ENCODE data around the gene MYO10. TPM values are rescaled to one million over a fixed set of nuclear protein-coding genes. Genes with fewer than 3 reads are reported as not detected.
"Not testable (repeated sequence)": the region's sequence is repeated elsewhere in the genome, so short reads cannot be mapped to it uniquely, and the experiment has no call there.

MYO10 gene
- total RNA-seq, 2 experiments from 2014 or later, result 0.23 TPM; not detected in 1

GRCh38 chr5:16776611-16777251, 159.4 kb downstream of the MYO10 start:
- Mint-ChIP-seq H3K4me3 (no peak overlapping the region), H3K9me3 (no peaks in the 10 kb centered on the region), H3K27ac (no peak overlapping the region), H3K4me1 (no peaks in the 10 kb centered on the region), H3K27me3 (no peaks in the 10 kb centered on the region), H3K36me3 (ENCODE audit: low read depth) (no peaks in the 10 kb centered on the region)
- POLR2A ChIA-PET, result no interaction called here
- CTCF ChIA-PET, result no interaction called here
- no peak for DNase-seq

- no peak overlapping the region for H3K4me3 Mint-ChIP-seq
- POLR2A ChIA-PET, result no interaction called here
- no peaks in the 10 kb centered on the region for H3K4me1 Mint-ChIP-seq
- H3K36me3 Mint-ChIP-seq (ENCODE audit: low read depth), result no peaks in the 10 kb centered on the region
- CTCF ChIA-PET, result no interaction called here
- H3K9me3 Mint-ChIP-seq, result no peaks in the 10 kb centered on the region
- no peaks in the 10 kb centered on the region for H3K27me3 Mint-ChIP-seq
- H3K27ac Mint-ChIP-seq, result no peak overlapping the region
- no peak for DNase-seq
Measured at GRCh38 chr5:16774806-16775205, 161.3 kb downstream of the MYO10 start.

- POLR2A ChIA-PET, result no interaction called here
- Mint-ChIP-seq H3K4me3 (no peak overlapping the region), H3K36me3 (ENCODE audit: low read depth) (no peaks in the 10 kb centered on the region), H3K27me3 (no peaks in the 10 kb centered on the region), H3K9me3 (no peaks in the 10 kb centered on the region), H3K27ac (no peak overlapping the region), H3K4me1 (no peaks in the 10 kb centered on the region)
- CTCF ChIA-PET, result no interaction called here
- no peak for DNase-seq
Measured at GRCh38 chr5:16773991-16774390, 162.1 kb downstream of the MYO10 start.

DNA sequence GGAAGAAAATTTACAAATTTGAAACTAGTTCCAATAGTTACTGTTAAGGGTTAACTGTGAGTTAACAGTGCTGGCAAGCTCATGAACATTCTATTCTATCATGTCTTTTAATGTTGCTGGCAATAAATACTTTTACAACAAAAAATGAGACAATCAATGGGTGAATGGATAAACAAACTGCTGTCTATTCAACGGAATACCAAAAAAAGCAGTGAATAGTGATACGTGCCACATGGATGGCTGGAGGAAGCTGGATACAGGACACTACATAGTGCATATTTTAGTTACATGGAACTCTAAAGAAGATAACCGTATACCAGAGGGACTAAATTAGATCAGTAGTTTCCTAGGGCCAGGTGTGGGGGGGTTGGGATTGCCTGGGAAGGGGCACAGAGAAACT, 163.5 kb downstream of the MYO10 start:
- H3K27ac Mint-ChIP-seq, result no peak overlapping the region

GRCh38 chr5:16768184-16768583, 167.9 kb downstream of the MYO10 start:
- no peaks in the 10 kb centered on the region for H3K27me3 Mint-ChIP-seq
- no peak overlapping the region for H3K4me3 Mint-ChIP-seq
- POLR2A ChIA-PET, result no interaction called here

More for the DNA sequence above, 163.5 kb downstream of the MYO10 start:
- no peak for DNase-seq
- no peaks in the 10 kb centered on the region for H3K36me3 Mint-ChIP-seq (ENCODE audit: low read depth)
- no peaks in the 10 kb centered on the region for H3K27me3 Mint-ChIP-seq
- no peaks in the 10 kb centered on the region for H3K4me1 Mint-ChIP-seq
- H3K9me3 Mint-ChIP-seq, result no peaks in the 10 kb centered on the region
- ChIA-PET CTCF (interaction anchor here (0.6 kb wide), 1 partner anchor 20 kb away, joined by 3 read pairs; no protein-coding TSS in a partner anchor), POLR2A (no interaction called here)
- H3K4me3 Mint-ChIP-seq, result no peak overlapping the region

DNA sequence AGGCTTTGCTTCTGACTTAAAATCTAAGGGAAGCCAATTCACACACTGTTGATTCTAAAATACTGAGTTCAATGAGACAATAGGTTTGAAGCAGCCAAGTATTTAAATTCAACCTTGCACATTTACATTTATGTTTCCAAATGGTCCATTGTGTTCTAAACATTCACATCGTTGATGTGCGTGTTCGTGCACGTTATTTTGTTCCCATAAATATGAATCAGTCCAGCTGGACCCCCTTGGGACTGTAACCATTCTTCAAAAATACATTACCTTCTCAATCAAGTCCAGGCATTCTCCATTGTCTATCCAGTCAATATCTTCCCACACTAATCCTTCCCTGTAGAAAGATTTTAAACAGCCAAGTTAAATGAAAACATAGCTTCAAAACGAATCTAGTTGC, 172.9 kb downstream of the MYO10 start:
- H3K9me3 Mint-ChIP-seq, result no peaks in the 10 kb centered on the region
- no peaks in the 10 kb centered on the region for H3K36me3 Mint-ChIP-seq (ENCODE audit: low read depth)
- DNase-seq, result no peak
- POLR2A ChIA-PET, result no interaction called here
- H3K4me3 Mint-ChIP-seq, result no peak overlapping the region
- no peak overlapping the region for H3K27ac Mint-ChIP-seq
- peaks cover 2% of the 10 kb centered on the region for H3K4me1 Mint-ChIP-seq
- CTCF ChIA-PET, result interaction anchor here (1.4 kb wide), 1 partner anchor 427 kb away, joined by 3 read pairs; no protein-coding TSS in a partner anchor
- no peaks in the 10 kb centered on the region for H3K27me3 Mint-ChIP-seq

More at GRCh38 chr5:16768184-16768583, 167.9 kb downstream of the MYO10 start:
- CTCF ChIA-PET, result no interaction called here
- no peaks in the 10 kb centered on the region for H3K36me3 Mint-ChIP-seq (ENCODE audit: low read depth)
- H3K9me3 Mint-ChIP-seq, result no peaks in the 10 kb centered on the region
- DNase-seq, result no peak
- no peak overlapping the region for H3K27ac Mint-ChIP-seq
- H3K4me1 Mint-ChIP-seq, result no peaks in the 10 kb centered on the region

GRCh38 chr5:16759147-16759773, 176.8 kb downstream of the MYO10 start:
- no peaks in the 10 kb centered on the region for H3K27me3 Mint-ChIP-seq
- ChIA-PET CTCF (no interaction called here), POLR2A (no interaction called here)
- no peak overlapping the region for H3K27ac Mint-ChIP-seq
- H3K4me1 Mint-ChIP-seq, result peaks cover 2% of the 10 kb centered on the region
- no peaks in the 10 kb centered on the region for H3K9me3 Mint-ChIP-seq
- DNase-seq, result no peak
- H3K36me3 Mint-ChIP-seq (ENCODE audit: low read depth), result no peaks in the 10 kb centered on the region
- H3K4me3 Mint-ChIP-seq, result no peak overlapping the region

DNA sequence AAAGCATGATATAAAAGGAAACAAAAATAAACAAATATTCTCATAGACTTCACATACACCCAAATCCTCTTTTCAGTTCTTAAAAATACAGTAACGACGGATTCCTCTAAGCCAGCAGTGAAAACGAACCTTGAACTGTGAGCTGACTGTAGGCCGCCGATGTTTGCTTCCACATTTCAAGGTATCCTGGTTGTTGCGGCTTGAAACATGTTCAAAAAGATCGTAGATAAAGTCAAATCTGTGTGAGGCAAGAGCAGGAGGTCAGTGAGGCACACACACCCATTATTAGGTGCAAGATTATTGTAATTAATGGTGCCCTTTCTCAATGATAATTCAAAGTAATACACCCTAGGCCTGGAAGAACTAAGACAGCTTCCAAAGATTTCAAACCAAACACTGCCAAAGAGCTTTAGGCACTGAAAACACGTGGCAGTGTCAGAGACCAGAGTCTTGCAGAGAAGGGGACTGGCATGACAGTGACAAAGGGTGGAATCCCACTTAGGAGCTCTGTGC, 178.0 kb downstream of the MYO10 start:
- DNase-seq, result no peak
- Mint-ChIP-seq H3K27me3 (no peaks in the 10 kb centered on the region), H3K4me3 (no peak overlapping the region), H3K36me3 (ENCODE audit: low read depth) (no peaks in the 10 kb centered on the region), H3K4me1 (peaks cover 2% of the 10 kb centered on the region), H3K27ac (no peak overlapping the region), H3K9me3 (no peaks in the 10 kb centered on the region)
- ChIA-PET POLR2A (no interaction called here), CTCF (no interaction called here)

- H3K4me1 Mint-ChIP-seq; H3K27ac Mint-ChIP-seq; POLR2A ChIA-PET; H3K9me3 Mint-ChIP-seq; H3K36me3 Mint-ChIP-seq (ENCODE audit: low read depth); H3K4me3 Mint-ChIP-seq; CTCF ChIA-PET; DNase-seq; H3K27me3 Mint-ChIP-seq: not testable (repeated sequence)
Measured at GRCh38 chr5:16757577-16757976, 178.5 kb downstream of the MYO10 start.

- no peak for DNase-seq
- Mint-ChIP-seq H3K36me3 (ENCODE audit: low read depth) (no peaks in the 10 kb centered on the region), H3K27me3 (no peaks in the 10 kb centered on the region), H3K4me1 (peaks cover 2% of the 10 kb centered on the region), H3K27ac (no peak overlapping the region), H3K4me3 (no peak overlapping the region), H3K9me3 (no peaks in the 10 kb centered on the region)
- ChIA-PET POLR2A (no interaction called here), CTCF (no interaction called here)
Measured at GRCh38 chr5:16757146-16757545, 178.9 kb downstream of the MYO10 start.

- ChIA-PET CTCF (no interaction called here), POLR2A (no interaction called here)
- Mint-ChIP-seq H3K36me3 (ENCODE audit: low read depth) (no peaks in the 10 kb centered on the region), H3K27ac (no peak overlapping the region), H3K4me1 (peaks cover 2% of the 10 kb centered on the region), H3K4me3 (no peak overlapping the region), H3K27me3 (no peaks in the 10 kb centered on the region), H3K9me3 (no peaks in the 10 kb centered on the region)
- no peak for DNase-seq
Measured at GRCh38 chr5:16756692-16757091, 179.4 kb downstream of the MYO10 start.

- DNase-seq, result no peak
- H3K4me1 Mint-ChIP-seq, result peaks cover 2% of the 10 kb centered on the region
- ChIA-PET POLR2A (no interaction called here), CTCF (interaction anchor here (0.7 kb wide), 1 partner anchor 204 kb away, joined by 6 read pairs; no protein-coding TSS in a partner anchor)
- H3K36me3 Mint-ChIP-seq (ENCODE audit: low read depth), result no peaks in the 10 kb centered on the region
- H3K9me3 Mint-ChIP-seq, result no peaks in the 10 kb centered on the region
- H3K27ac Mint-ChIP-seq, result no peak overlapping the region
- no peaks in the 10 kb centered on the region for H3K27me3 Mint-ChIP-seq
- no peak overlapping the region for H3K4me3 Mint-ChIP-seq
Measured at GRCh38 chr5:16755641-16756040, 180.4 kb downstream of the MYO10 start.

DNA sequence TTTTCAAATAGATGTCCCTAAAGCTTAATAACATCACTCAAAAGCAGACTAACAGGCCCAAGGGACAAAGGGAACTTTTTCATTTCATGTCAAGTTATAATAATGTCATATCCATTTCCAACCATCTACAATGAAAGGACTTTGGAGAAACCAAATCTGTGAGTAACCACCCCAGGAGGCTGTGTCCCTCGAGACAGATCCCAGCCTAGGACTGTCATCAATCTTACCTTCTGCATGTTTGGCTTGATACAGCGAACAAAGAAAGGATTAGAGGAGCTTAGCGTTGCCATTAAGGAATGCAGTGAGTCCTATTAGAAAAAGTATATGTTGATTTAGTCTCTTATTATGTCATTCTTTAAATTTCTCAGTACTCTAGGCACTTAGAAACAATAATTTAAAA, 181.5 kb downstream of the MYO10 start:
- DNase-seq, result no peak
- CTCF ChIA-PET, result no interaction called here
- POLR2A ChIA-PET, result no interaction called here
- no peak overlapping the region for H3K4me3 Mint-ChIP-seq
- H3K27ac Mint-ChIP-seq, result no peak overlapping the region
- H3K9me3 Mint-ChIP-seq, result no peaks in the 10 kb centered on the region
- H3K4me1 Mint-ChIP-seq, result peaks cover 2% of the 10 kb centered on the region
- no peaks in the 10 kb centered on the region for H3K27me3 Mint-ChIP-seq
- no peaks in the 10 kb centered on the region for H3K36me3 Mint-ChIP-seq (ENCODE audit: low read depth)

- no peak overlapping the region for H3K27ac Mint-ChIP-seq
- ChIA-PET CTCF (no interaction called here), POLR2A (no interaction called here)
- no peaks in the 10 kb centered on the region for H3K9me3 Mint-ChIP-seq
- no peaks in the 10 kb centered on the region for H3K4me1 Mint-ChIP-seq
- no peaks in the 10 kb centered on the region for H3K36me3 Mint-ChIP-seq (ENCODE audit: low read depth)
- DNase-seq, result no peak
- no peak overlapping the region for H3K4me3 Mint-ChIP-seq
- H3K27me3 Mint-ChIP-seq, result no peaks in the 10 kb centered on the region
Measured at GRCh38 chr5:16754086-16754485, 182.0 kb downstream of the MYO10 start.
